AG08395 (cell line): ENCODE results near the gene PGM2.
A peak's percentile ranks its signal among the peaks of the same experiment; 100 is the strongest.
"Not testable (repeated sequence)": the region's sequence is repeated elsewhere in the genome, so short reads cannot be mapped to it uniquely, and the experiment has no call there.

Source experiments
- DNase-seq: peaks from one replicate; pipeline ENCODE4 v3.0.0; 2012; ENCODE audit warnings: mixed read lengths, low spot score

The PGM2 gene

GRCh38 chr4:37826295-37827029 lies at the start of gene PGM2:
Gene PGM2 (plus strand): TSS chr4:37826686. CDS start chr4:37826733, 47 bp downstream.
- DNase-seq: peak; percentile 89

- DNase-seq: no peak
Observed at GRCh38 chr4:37779896-37780295, 46.6 kb upstream of the PGM2 start.

GRCh38 chr4:37780444-37781130 lies 45.9 kb upstream of the PGM2 start:
- DNase-seq: no peak

- DNase-seq: no peak
Observed at GRCh38 chr4:37781131-37781455, 45.4 kb upstream of the PGM2 start.

GRCh38 chr4:37786267-37786666 lies 40.2 kb upstream of the PGM2 start:
- not testable (repeated sequence) for DNase-seq

GRCh38 chr4:37787883-37788460 lies 38.5 kb upstream of the PGM2 start:
- not testable (repeated sequence) for DNase-seq

- no peak for DNase-seq
Observed at GRCh38 chr4:37788819-37789218, 37.7 kb upstream of the PGM2 start.

- DNase-seq: no peak
Observed at GRCh38 chr4:37792241-37792640, 34.2 kb upstream of the PGM2 start.

GRCh38 chr4:37793562-37793961 lies 32.9 kb upstream of the PGM2 start:
- peak; percentile 15 for DNase-seq

GRCh38 chr4:37794056-37794455 lies 32.4 kb upstream of the PGM2 start:
- DNase-seq: no peak

GRCh38 chr4:37795581-37796195 lies 30.8 kb upstream of the PGM2 start:
- DNase-seq: no peak

GRCh38 chr4:37797374-37797773 lies 29.1 kb upstream of the PGM2 start:
- no peak for DNase-seq

- no peak for DNase-seq
Observed at GRCh38 chr4:37797923-37798322, 28.6 kb upstream of the PGM2 start.

- DNase-seq: no peak
Observed at GRCh38 chr4:37798616-37799015, 27.9 kb upstream of the PGM2 start.

- DNase-seq: no peak
Observed at GRCh38 chr4:37799941-37800554, 26.4 kb upstream of the PGM2 start.

- peak; percentile 69 for DNase-seq
Observed at GRCh38 chr4:37802068-37802666, 24.3 kb upstream of the PGM2 start.

GRCh38 chr4:37803348-37803973 lies 23.0 kb upstream of the PGM2 start:
- DNase-seq: peak; percentile 36

- no peak for DNase-seq
Observed at GRCh38 chr4:37805091-37805490, 21.4 kb upstream of the PGM2 start.

- DNase-seq: peak; percentile 51
Observed at GRCh38 chr4:37812713-37813112, 13.8 kb upstream of the PGM2 start.

GRCh38 chr4:37815591-37815990 lies 10.9 kb upstream of the PGM2 start:
- DNase-seq: no peak

GRCh38 chr4:37816006-37816405 lies 10.5 kb upstream of the PGM2 start:
- no peak for DNase-seq

GRCh38 chr4:37816719-37817118 lies 9.8 kb upstream of the PGM2 start:
- DNase-seq: no peak
